C4-2B (cell line): ENCODE measurements around the gene PDE12.

ENCODE experiments used
- CTCF ChIP-seq: fragments of 450-650 bp; conservative IDR thresholded peaks from 2 replicates; pipeline ENCODE4 v1.5.1; 2017; ENCODE audit warnings: mild to moderate bottlenecking
- ZFX ChIP-seq: fragments of 450-650 bp; IDR thresholded peaks from 2 replicates; pipeline ENCODE4 v1.6.1; 2017

- TF ChIP-seq CTCF (no peak), ZFX (no peak)
Observed at GRCh38 chr3:57538465-57538864, 17.6 kb upstream of the PDE12 start.
